Rectal smooth muscle tissue (tissue), 1 donor: ENCODE measurements around the gene KCNJ4.
"Not testable (repeated sequence)": the region's sequence is repeated elsewhere in the genome, so short reads cannot be mapped to it uniquely, and the experiment has no call there.

Experiments used
- H3K27ac ChIP-seq: one replicate; pipeline ENCODE4 v1.7.0; 2013; ENCODE audit warnings: low read depth, low read length, inconsistent platforms
- H3K27me3 ChIP-seq: one replicate; pipeline ENCODE4 v1.7.0; 2013; ENCODE audit warnings: low read length; ENCODE audit not compliant: control insufficient read depth, insufficient read depth
- H3K36me3 ChIP-seq: one replicate; pipeline ENCODE4 v1.7.0; 2013; ENCODE audit warnings: low read length; ENCODE audit not compliant: control insufficient read depth, insufficient read depth
- H3K4me1 ChIP-seq: one replicate; pipeline ENCODE4 v1.7.0; 2013; ENCODE audit warnings: low read length; ENCODE audit not compliant: control insufficient read depth, insufficient read depth
- H3K4me3 ChIP-seq: one replicate; pipeline ENCODE4 v1.7.0; 2013; ENCODE audit warnings: low read length
- H3K9ac ChIP-seq: one replicate; pipeline ENCODE4 v1.7.0; 2013; ENCODE audit warnings: low read length

KCNJ4 gene

GRCh38 chr22:38485783-38486182 is 30.8 kb upstream of the KCNJ4 start:
- no peak overlapping the region for H3K4me3 ChIP-seq
- H3K4me1 ChIP-seq = peaks cover 4% of the 10 kb centered on the region
- no peak overlapping the region for H3K27ac ChIP-seq
- H3K9ac ChIP-seq = no peak overlapping the region
- H3K27me3 ChIP-seq = no peaks in the 10 kb centered on the region
- H3K36me3 ChIP-seq = peaks cover 60% of the 10 kb centered on the region

DNA sequence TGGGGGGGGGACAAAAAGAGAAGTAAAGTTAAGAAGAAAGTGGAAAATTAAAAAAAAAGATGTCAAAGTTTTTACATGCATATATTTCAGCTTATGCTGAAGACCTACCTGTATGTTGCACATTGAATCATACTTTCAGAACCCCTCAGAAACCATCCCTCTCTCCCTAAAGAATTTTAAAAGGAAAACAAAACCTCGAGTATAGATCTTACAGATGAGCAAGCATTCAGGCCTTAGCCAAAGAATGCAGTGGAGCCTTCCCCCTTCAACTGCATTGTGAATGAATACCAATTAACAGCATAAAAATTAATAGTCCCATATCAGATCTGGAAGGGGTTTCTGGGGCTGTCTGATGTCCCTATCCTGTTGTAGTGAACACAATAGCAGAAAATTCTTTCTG is 29.2 kb upstream of the KCNJ4 start:
- H3K36me3 ChIP-seq = peaks cover 50% of the 10 kb centered on the region
- no peaks in the 10 kb centered on the region for H3K4me1 ChIP-seq
- H3K27ac ChIP-seq = no peak overlapping the region
- no peaks in the 10 kb centered on the region for H3K27me3 ChIP-seq
- H3K9ac ChIP-seq = no peak overlapping the region
- H3K4me3 ChIP-seq = no peak overlapping the region

GRCh38 chr22:38482662-38483308 is 27.8 kb upstream of the KCNJ4 start:
- no peak overlapping the region for H3K9ac ChIP-seq
- no peaks in the 10 kb centered on the region for H3K27me3 ChIP-seq
- peaks cover 37% of the 10 kb centered on the region for H3K36me3 ChIP-seq
- H3K27ac ChIP-seq = no peak overlapping the region
- H3K4me1 ChIP-seq = no peaks in the 10 kb centered on the region
- no peak overlapping the region for H3K4me3 ChIP-seq

DNA sequence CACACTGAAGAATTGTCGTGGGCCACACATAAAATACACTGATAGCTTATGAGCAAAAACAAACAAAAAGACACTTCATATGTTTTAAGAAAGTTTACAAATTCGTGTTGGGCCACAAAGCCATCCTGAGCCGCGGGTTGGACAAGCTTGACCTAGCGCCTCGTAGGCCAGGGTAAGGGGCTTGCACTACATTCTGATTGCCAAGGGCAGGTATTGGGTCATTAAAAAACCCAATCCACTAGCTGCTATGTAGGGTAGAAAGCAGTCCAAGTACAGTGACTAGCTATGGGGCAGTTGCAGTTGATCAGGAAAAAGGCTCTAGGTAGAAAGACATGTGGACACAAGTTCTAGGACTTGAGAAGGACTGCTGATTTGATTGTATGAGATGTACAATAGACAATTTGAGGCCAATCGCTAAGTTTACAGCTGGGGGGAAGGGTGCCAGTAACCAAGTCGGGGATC is 26.9 kb upstream of the KCNJ4 start:
- Histone ChIP-seq H3K9ac (no peak overlapping the region), H3K27me3 (no peaks in the 10 kb centered on the region), H3K36me3 (peaks cover 34% of the 10 kb centered on the region), H3K27ac (no peak overlapping the region), H3K4me1 (no peaks in the 10 kb centered on the region), H3K4me3 (no peak overlapping the region)

DNA sequence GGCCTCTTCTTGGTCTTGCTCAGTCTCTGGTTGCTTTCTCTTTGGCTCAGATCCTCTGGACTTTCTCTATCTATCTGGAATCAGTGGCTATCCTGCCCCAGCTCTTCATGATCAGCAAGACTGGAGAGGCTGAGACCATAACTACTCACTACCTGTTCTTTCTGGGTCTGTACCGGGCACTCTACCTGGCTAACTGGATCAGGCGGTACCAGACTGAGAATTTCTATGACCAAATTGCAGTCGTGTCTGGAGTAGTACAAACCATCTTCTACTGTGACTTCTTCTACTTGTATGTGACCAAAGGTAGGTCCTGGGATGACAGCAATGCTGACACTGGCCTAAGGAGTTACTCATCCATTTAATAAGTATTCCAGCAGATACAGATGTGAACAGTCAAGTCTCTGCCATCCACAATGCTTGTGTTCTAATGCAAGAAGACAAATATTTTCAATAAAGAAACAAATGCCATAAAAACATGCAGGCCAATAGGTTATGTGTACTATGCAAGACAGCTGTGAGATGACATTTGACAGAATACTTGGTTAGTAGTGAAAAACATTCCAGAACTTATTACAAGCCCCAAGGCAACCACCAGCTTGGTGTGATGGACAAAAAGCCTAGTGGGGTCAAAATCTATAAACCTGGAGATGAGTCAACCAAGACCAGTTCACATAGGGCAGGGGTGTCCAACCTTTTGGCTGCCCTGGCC is 26.3 kb upstream of the KCNJ4 start:
- Histone ChIP-seq H3K4me3 (no peak overlapping the region), H3K36me3 (peaks cover 30% of the 10 kb centered on the region), H3K27ac (no peak overlapping the region), H3K4me1 (no peaks in the 10 kb centered on the region), H3K9ac (no peak overlapping the region), H3K27me3 (no peaks in the 10 kb centered on the region)

- Histone ChIP-seq H3K4me1 (no peaks in the 10 kb centered on the region), H3K4me3 (no peak overlapping the region), H3K27ac (no peak overlapping the region), H3K27me3 (no peaks in the 10 kb centered on the region), H3K9ac (no peak overlapping the region), H3K36me3 (peaks cover 19% of the 10 kb centered on the region)
These were observed 24.3 kb upstream of the KCNJ4 start for GRCh38 chr22:38479096-38479837.

DNA sequence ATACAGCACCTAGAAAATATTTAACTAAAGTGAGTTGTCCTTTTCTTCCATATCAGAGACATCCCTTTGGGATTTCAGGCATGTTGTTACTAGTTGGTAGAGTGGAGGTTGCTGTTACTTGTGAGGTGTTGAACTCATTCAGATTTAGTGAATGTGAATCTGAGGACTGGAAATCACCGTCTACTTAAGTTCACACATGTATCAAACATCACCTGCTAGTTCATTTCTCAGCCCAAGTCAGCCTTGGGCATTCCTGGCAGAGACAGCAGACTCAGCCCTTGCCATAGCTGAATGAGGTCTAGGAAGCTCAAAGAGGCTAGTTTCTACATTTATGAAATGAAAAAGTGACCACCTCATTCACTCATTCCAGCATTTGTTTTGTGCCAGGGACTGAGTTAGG is 22.6 kb upstream of the KCNJ4 start:
- no peak overlapping the region for H3K27ac ChIP-seq

DNA sequence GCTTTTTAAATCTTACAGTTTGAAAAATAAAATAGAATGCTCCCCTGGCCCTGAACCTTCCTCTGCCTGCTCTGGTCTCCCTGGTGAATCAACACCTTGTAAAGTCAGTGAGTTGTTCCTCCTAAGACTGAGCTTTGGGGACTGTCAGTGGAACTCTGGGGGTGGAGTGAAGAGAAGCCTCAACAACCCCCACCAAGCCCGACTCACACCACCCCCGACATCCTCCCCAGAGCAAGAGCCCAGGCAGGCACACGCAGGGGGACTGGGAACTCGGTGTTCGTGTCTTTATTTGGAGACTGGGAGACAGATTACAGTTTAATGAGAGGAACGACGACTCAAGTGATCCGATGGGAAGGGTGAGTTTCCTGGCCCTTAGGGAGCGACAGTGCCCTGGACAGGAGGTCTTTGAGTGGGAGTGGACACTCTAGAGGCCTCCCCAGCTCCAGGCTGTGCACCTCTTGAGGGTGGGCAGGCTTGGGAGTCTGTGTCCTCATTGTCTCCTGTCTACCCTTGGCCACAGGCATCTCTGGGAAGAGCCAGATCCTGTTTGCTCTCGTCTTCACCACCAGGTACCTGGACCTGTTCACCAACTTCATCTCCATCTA is 19.1 kb upstream of the KCNJ4 start:
- Histone ChIP-seq H3K27me3 (no peaks in the 10 kb centered on the region), H3K36me3 (no peaks in the 10 kb centered on the region), H3K27ac (no peak overlapping the region), H3K4me3 (no peak overlapping the region), H3K9ac (no peak overlapping the region), H3K4me1 (no peaks in the 10 kb centered on the region)

More for the DNA sequence above, 22.6 kb upstream of the KCNJ4 start:
- no peak overlapping the region for H3K9ac ChIP-seq
- H3K4me1 ChIP-seq = no peaks in the 10 kb centered on the region
- no peak overlapping the region for H3K4me3 ChIP-seq
- H3K36me3 ChIP-seq = peaks cover 11% of the 10 kb centered on the region
- no peaks in the 10 kb centered on the region for H3K27me3 ChIP-seq

GRCh38 chr22:38471237-38471636 is 16.2 kb upstream of the KCNJ4 start:
- Histone ChIP-seq H3K27ac (no peak overlapping the region), H3K27me3 (peaks cover 2% of the 10 kb centered on the region), H3K9ac (no peak overlapping the region), H3K4me1 (peaks cover 3% of the 10 kb centered on the region), H3K36me3 (no peaks in the 10 kb centered on the region), H3K4me3 (no peak overlapping the region)

DNA sequence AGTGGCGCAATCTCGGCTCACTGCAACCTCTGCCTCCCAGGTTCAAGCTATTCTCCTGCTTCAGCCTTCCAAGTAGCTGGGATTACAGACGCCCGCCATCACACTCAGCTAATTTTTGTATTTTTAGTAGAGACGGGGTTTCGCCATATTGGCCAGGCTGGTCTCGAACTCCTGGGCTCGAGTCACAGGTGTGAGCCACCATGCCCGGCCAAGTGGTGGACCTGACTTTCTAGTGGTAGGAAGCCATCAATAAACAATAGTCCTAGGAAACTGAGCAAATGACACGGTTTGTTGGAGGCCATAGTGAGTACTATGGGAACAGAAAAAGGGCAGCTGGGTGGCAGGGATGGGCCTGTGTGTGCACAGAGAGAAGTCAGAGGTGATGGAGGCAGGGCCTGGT is 15.2 kb upstream of the KCNJ4 start:
- H3K36me3 ChIP-seq, H3K27ac ChIP-seq, H3K27me3 ChIP-seq, H3K9ac ChIP-seq, H3K4me3 ChIP-seq, H3K4me1 ChIP-seq: not testable (repeated sequence)

- Histone ChIP-seq H3K36me3 (no peaks in the 10 kb centered on the region), H3K9ac (no peak overlapping the region), H3K27me3 (peaks cover 4% of the 10 kb centered on the region), H3K4me1 (peaks cover 3% of the 10 kb centered on the region), H3K4me3 (no peak overlapping the region), H3K27ac (no peak overlapping the region)
These were observed 14.3 kb upstream of the KCNJ4 start for GRCh38 chr22:38469306-38469781.
